Trophoblast cell (in vitro differentiated cells and primary cell): ENCODE data around the gene MAP2K6.

Source experiments
- DNase-seq, 2 donors: peaks; one replicate each; pipeline ENCODE4 v3.0.0-alpha.2; 2016
- H2AFZ ChIP-seq: 2 replicates; pipeline ENCODE4 v1.6.1; 2013; ENCODE audit warnings: low read length, moderate library complexity, mild to moderate bottlenecking; ENCODE audit not compliant: insufficient read depth, poor library complexity
- H2AK5ac ChIP-seq: 2 replicates; pipeline ENCODE4 v1.6.1; 2013; ENCODE audit warnings: mild to moderate bottlenecking, low read length
- H2BK120ac ChIP-seq: 2 replicates; pipeline ENCODE4 v1.6.1; 2013; ENCODE audit warnings: low read length, mild to moderate bottlenecking, moderate library complexity; ENCODE audit not compliant: insufficient read depth, poor library complexity
- H2BK12ac ChIP-seq: 2 replicates; pipeline ENCODE4 v1.6.1; 2013; ENCODE audit warnings: mild to moderate bottlenecking, low read length, moderate library complexity
- H2BK5ac ChIP-seq: 2 replicates; pipeline ENCODE4 v1.6.1; 2013; ENCODE audit warnings: low read length, low read depth, moderate library complexity, mild to moderate bottlenecking; ENCODE audit not compliant: poor library complexity
- H3K14ac ChIP-seq: 2 replicates; pipeline ENCODE4 v1.6.1; 2013; ENCODE audit warnings: mild to moderate bottlenecking, low read length
- H3K18ac ChIP-seq: 2 replicates; pipeline ENCODE4 v1.6.1; 2013; ENCODE audit warnings: mild to moderate bottlenecking, low read length
- H3K23ac ChIP-seq: 2 replicates; pipeline ENCODE4 v1.6.1; 2013; ENCODE audit warnings: low read length
- H3K27ac ChIP-seq: 2 replicates; pipeline ENCODE4 v1.5.1; 2013; ENCODE audit warnings: low read depth, mild to moderate bottlenecking, inconsistent platforms, low read length, moderate library complexity
- H3K27me3 ChIP-seq: 2 replicates; pipeline ENCODE4 v1.6.1; 2013; ENCODE audit warnings: inconsistent platforms, mild to moderate bottlenecking, low read length, moderate library complexity; ENCODE audit not compliant: insufficient read depth
- H3K36me3 ChIP-seq, 2 experiments: 1 replicate in 1 of 2; 2 replicates in 1 of 2; pipeline ENCODE4 v1.6.1; 2013; ENCODE audit warnings: low read length in 2 of 2, mild to moderate bottlenecking in 2 of 2, moderate library complexity in 1 of 2; ENCODE audit not compliant: insufficient read depth in 2 of 2, control insufficient read depth in 1 of 2
- H3K4ac ChIP-seq: 2 replicates; pipeline ENCODE4 v1.6.1; 2013; ENCODE audit warnings: low read depth, mild to moderate bottlenecking, low read length, moderate library complexity
- H3K4me1 ChIP-seq, 2 experiments: 1 replicate in 1 of 2; 2 replicates in 1 of 2; pipeline ENCODE4 v1.6.1; 2013; ENCODE audit warnings: low read length in 2 of 2, mild to moderate bottlenecking in 2 of 2, moderate library complexity in 1 of 2; ENCODE audit not compliant: insufficient read depth in 2 of 2, control insufficient read depth in 1 of 2
- H3K4me2 ChIP-seq: 2 replicates; pipeline ENCODE4 v1.6.1; 2013; ENCODE audit warnings: inconsistent platforms, mild to moderate bottlenecking, low read length, moderate library complexity
- H3K4me3 ChIP-seq: 2 replicates; pipeline ENCODE4 v1.5.1; 2013; ENCODE audit warnings: mild to moderate bottlenecking, low read depth, low read length, inconsistent platforms
- H3K79me1 ChIP-seq: one replicate; pipeline ENCODE4 v1.6.1; 2013; ENCODE audit warnings: low read length
- H3K79me2 ChIP-seq: 2 replicates; pipeline ENCODE4 v1.6.1; 2013; ENCODE audit warnings: low read length, mild to moderate bottlenecking; ENCODE audit not compliant: control insufficient read depth, insufficient read depth, poor library complexity
- H3K9ac ChIP-seq: 2 replicates; pipeline ENCODE4 v1.6.1; 2013; ENCODE audit warnings: mild to moderate bottlenecking, low read length
- H3K9me3 ChIP-seq: 2 replicates; pipeline ENCODE4 v1.6.1; 2013; ENCODE audit warnings: low read depth, mild to moderate bottlenecking, control low read depth, inconsistent platforms, low read length; ENCODE audit not compliant: insufficient read depth
- H4K12ac ChIP-seq: 2 replicates; pipeline ENCODE4 v1.6.1; 2013; ENCODE audit warnings: low read depth, mild to moderate bottlenecking, low read length, moderate library complexity
- H4K8ac ChIP-seq: 2 replicates; pipeline ENCODE4 v1.6.1; 2013; ENCODE audit warnings: low read depth, mild to moderate bottlenecking, low read length, moderate library complexity
- H4K91ac ChIP-seq: one replicate; pipeline ENCODE4 v1.6.1; 2013; ENCODE audit warnings: low read depth, mild to moderate bottlenecking, low read length, moderate library complexity
- WGBS: extraction: QIAGEN DNeasy Blood & Tissue Kit; methylation state at CpG from one replicate; pipeline ENCODE4 v1.1.7; 2013; ENCODE audit warnings: missing lambda C conversion rate; ENCODE audit not compliant: insufficient read length, insufficient coverage; ENCODE audit errors: extremely low coverage; 5-methylcytosine and 5-hydroxymethylcytosine counted together

MAP2K6 gene

DNA sequence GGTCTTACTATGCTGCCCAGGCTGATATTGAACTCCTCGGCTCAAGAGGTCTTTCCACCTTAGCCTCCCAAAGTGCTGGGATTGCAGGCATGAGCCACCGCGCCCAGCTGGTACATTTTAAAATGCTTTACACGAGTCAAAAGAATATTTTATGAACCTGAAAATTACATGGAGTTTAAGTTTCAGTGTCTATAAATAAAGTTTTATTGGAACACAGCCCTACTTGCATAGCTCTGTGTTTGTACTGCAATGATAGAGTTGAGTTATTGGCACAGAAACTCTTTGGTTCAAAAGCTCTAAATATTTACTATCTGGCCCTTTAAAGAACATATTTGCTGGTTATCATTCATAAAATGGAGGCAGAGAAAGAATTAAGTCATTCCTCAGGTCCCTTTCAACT, 24.3 kb downstream of the MAP2K6 start:
- no peaks in the 10 kb centered on the region for H3K27me3 ChIP-seq
- no peak overlapping the region for H2AFZ ChIP-seq
- no peak overlapping the region for H3K23ac ChIP-seq
- no peaks in the 10 kb centered on the region for H3K4me1 ChIP-seq
- no peak overlapping the region for H3K4me2 ChIP-seq
- no peak overlapping the region for H4K8ac ChIP-seq
- H2BK12ac ChIP-seq = no peak overlapping the region
- H4K12ac ChIP-seq = no peak overlapping the region
- H2AK5ac ChIP-seq = no peak overlapping the region
- no peak overlapping the region for H2BK120ac ChIP-seq
- no peak overlapping the region for H3K14ac ChIP-seq
- no peak overlapping the region for H3K4ac ChIP-seq
- H2BK5ac ChIP-seq = no peak overlapping the region
- no peaks in the 10 kb centered on the region for H3K9me3 ChIP-seq
- no peak overlapping the region for H3K4me3 ChIP-seq
- H3K36me3 ChIP-seq = no peaks in the 10 kb centered on the region
- no peaks in the 10 kb centered on the region for H3K79me1 ChIP-seq
- WGBS = no CpG with 5 or more reads among the region's 4 CpGs
- no peak overlapping the region for H3K9ac ChIP-seq
- no peak overlapping the region for H3K18ac ChIP-seq
- no peak overlapping the region for H4K91ac ChIP-seq
- H3K27ac ChIP-seq = no peak overlapping the region
- DNase-seq = no peak
- H3K79me2 ChIP-seq = no peaks in the 10 kb centered on the region

DNA sequence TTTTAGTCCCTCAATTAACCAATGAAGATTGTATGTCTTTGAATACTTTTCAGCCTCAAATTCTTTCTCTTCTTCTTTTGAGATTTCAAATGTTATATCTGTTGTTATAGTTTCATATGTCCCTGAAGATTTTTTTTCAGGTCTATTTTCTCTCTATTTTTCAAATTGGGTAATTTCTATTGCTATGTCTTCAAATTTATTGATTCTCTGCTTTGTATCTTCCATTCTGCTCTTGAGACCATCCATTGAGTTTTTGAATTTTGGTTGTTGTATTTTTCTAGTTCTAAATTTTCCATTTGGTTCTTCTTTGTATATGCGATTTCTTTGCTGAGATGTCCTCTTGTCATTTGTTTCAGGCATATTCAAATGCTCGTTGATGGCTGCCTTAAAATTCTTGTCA, 26.7 kb downstream of the MAP2K6 start:
- no CpG with 5 or more reads among the region's 2 CpGs for WGBS

DNA sequence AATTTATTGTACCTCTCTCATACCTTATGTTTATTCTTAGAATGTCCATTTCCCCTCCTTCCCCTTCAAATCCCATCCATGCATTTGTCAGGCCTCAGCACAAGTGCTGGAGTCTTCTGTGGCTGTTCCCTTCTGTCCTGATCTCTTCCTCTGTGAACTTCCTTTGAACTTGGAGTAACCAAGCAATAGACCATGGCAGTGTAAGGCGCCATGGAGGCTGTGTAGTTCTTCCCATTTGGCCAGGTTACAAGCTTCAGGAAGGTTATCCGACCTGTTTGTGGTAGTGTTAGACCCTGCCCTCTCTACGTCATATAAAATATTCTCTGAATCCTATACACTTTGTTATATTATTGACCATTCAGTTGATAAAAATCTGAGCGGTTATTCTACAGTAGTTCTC, 28.6 kb downstream of the MAP2K6 start:
- Histone ChIP-seq H3K9me3 (no peaks in the 10 kb centered on the region), H3K4me2 (no peak overlapping the region), H3K79me1 (no peaks in the 10 kb centered on the region), H2BK12ac (no peak overlapping the region), H4K91ac (no peak overlapping the region), H3K4ac (no peak overlapping the region), H2AK5ac (no peak overlapping the region), H2BK5ac (no peak overlapping the region), H3K9ac (no peak overlapping the region), H3K4me1 (no peaks in the 10 kb centered on the region), H2BK120ac (no peak overlapping the region), H3K27me3 (no peaks in the 10 kb centered on the region), H3K18ac (no peak overlapping the region), H4K8ac (no peak overlapping the region), H3K27ac (no peak overlapping the region), H3K14ac (no peak overlapping the region), H4K12ac (no peak overlapping the region), H3K36me3 (no peaks in the 10 kb centered on the region), H3K4me3 (no peak overlapping the region), H3K79me2 (no peaks in the 10 kb centered on the region), H2AFZ (no peak overlapping the region), H3K23ac (no peak overlapping the region)
- DNase-seq = no peak
- WGBS = no CpG with 5 or more reads among the region's 4 CpGs

More for the DNA sequence above, 26.7 kb downstream of the MAP2K6 start:
- Histone ChIP-seq H3K79me2 (no peaks in the 10 kb centered on the region), H3K9me3 (no peaks in the 10 kb centered on the region), H4K8ac (no peak overlapping the region), H3K27me3 (no peaks in the 10 kb centered on the region), H3K4me2 (no peak overlapping the region), H3K79me1 (no peaks in the 10 kb centered on the region), H3K4ac (no peak overlapping the region), H2BK5ac (no peak overlapping the region), H2AFZ (no peak overlapping the region), H3K9ac (no peak overlapping the region), H3K4me1 (no peaks in the 10 kb centered on the region), H3K36me3 (no peaks in the 10 kb centered on the region), H4K12ac (no peak overlapping the region), H3K23ac (no peak overlapping the region), H2AK5ac (no peak overlapping the region), H2BK120ac (no peak overlapping the region), H3K14ac (no peak overlapping the region), H4K91ac (no peak overlapping the region), H2BK12ac (no peak overlapping the region), H3K18ac (no peak overlapping the region), H3K4me3 (no peak overlapping the region), H3K27ac (no peak overlapping the region)
- no peak for DNase-seq

DNA sequence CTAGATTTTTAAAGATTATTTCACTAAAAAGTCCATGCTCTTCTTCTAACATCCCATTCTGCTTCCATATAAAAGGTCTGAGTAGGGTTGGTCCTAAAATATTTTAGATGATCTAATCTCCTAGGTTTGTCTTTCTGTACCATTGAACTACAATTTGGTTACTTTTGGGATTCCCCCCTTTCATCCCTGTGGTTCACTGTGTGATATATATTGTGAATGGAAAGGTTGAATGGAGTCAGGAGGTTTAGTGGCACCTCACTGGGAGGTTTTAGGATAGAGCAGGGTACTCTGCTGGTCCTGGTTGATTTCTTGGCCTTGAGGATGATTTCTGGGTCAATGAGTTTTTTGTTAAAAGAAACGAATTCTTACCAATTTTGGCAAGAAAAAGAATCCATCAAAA, 29.5 kb downstream of the MAP2K6 start:
- Histone ChIP-seq H2BK12ac (no peak overlapping the region), H2BK5ac (no peak overlapping the region), H3K4me2 (no peak overlapping the region), H2AFZ (no peak overlapping the region), H2AK5ac (no peak overlapping the region), H3K14ac (no peak overlapping the region), H2BK120ac (no peak overlapping the region), H3K79me1 (no peaks in the 10 kb centered on the region), H3K4ac (no peak overlapping the region), H3K79me2 (no peaks in the 10 kb centered on the region), H4K8ac (no peak overlapping the region), H3K36me3 (no peaks in the 10 kb centered on the region), H3K27ac (no peak overlapping the region), H3K9me3 (no peaks in the 10 kb centered on the region), H3K4me1 (peaks cover 2% of the 10 kb centered on the region in 2 experiments), H4K12ac (no peak overlapping the region), H3K23ac (no peak overlapping the region), H3K4me3 (no peak overlapping the region), H3K27me3 (no peaks in the 10 kb centered on the region), H4K91ac (no peak overlapping the region), H3K18ac (no peak overlapping the region), H3K9ac (no peak overlapping the region)
- no CpG with 5 or more reads among the region's 1 CpG for WGBS
- DNase-seq = no peak
